ENCODE results near the gene GALNT2. TPM values are rescaled to one million over a fixed set of nuclear protein-coding genes. Genes with fewer than 3 reads are reported as not detected.
A peak's percentile ranks its signal among the peaks of the same experiment; 100 is the strongest.

Gene GALNT2
- total and polyA plus RNA-seq, 2 of the 13 experiments (the other 11 are each of a cell fraction or from before 2014, with no cell fraction given), result 39.3 to 39.6 TPM

DNA sequence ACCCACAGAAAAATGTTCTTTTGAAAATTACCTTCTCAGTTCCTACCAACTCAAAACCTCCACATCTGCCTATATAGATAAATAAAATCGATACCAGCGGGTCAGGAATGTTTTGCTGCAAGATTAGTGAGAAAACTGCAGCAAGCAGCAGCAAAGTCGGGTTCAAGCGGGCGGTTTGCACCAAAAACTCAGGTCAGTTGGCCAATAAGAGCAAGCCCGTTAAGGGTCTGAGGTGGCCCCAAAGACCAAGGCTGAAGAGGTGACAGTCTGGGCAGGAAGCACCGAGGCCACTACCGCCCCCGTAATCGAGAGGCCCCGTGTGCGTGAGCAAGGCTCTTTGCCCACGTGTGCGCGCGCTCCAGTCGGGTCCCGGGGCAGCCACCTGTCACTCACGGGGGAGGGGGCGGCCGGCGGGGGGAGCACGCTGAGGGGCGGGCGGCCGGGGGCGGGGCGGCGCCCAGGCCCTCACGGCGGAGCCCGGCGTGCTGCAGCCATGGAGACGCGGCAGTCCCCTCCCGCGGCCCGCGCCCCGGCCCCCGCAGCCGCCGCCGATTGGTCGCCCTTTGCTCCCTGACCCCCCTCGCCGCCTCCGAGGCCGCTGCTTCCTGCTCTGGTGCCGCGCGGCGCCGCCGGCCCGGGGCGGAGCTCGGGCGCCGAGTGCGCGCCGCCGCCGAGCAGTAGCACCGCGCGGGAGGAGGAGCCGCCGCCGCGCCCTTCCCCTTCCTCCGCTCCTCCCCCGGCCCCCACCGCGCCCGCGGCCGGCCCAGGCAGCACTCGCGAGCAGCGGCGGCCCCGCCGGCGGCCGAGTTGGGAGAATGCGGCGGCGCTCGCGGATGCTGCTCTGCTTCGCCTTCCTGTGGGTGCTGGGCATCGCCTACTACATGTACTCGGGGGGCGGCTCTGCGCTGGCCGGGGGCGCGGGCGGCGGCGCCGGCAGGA is at the start of gene GALNT2 (continued):
- TF ChIP-seq DMTF1 (CRISPR knock-in tag; IDR thresholded peaks at IDR 0.05), result no peak
- TF ChIP-seq POLR2AphosphoS2 (IDR thresholded peaks at IDR 0.05; ENCODE audit: low read depth, low read length), result no peak
- TF ChIP-seq CAMTA2 (CRISPR knock-in tag; IDR thresholded peaks at IDR 0.05; ENCODE audit: borderline replicate concordance), result no peak
- TF ChIP-seq MED8 (CRISPR knock-in tag; IDR thresholded peaks at IDR 0.05; ENCODE audit: insufficient replicate concordance), result no peak
- TF ChIP-seq ZMYM4 (CRISPR knock-in tag; IDR thresholded peaks at IDR 0.05), result peak; percentile 72; the same call in 1 of the 2 replicates
- TF ChIP-seq ZBTB21 (CRISPR knock-in tag; IDR thresholded peaks at IDR 0.05), result no peak
- peak; percentile 93 for TF ChIP-seq PATZ1 (CRISPR knock-in tag; IDR thresholded peaks at IDR 0.05)
- TF ChIP-seq MXD4 (CRISPR knock-in tag; IDR thresholded peaks at IDR 0.05), result peak; percentile 58; the same call in 1 of the 2 replicates
- peak; percentile 56; the same call in 1 of the 2 replicates for TF ChIP-seq CCDC6 (CRISPR knock-in tag; IDR thresholded peaks at IDR 0.05)
- 0 out of 2 replicates have a peak, but pooled peaks have one; percentile 22 for TF ChIP-seq SIN3A (IDR thresholded peaks at IDR 0.05; ENCODE audit: borderline replicate concordance, low read depth, low read length)
- TF ChIP-seq SATB2 (CRISPR knock-in tag; IDR thresholded peaks at IDR 0.05), result no peak
- peak; percentile 50; the same call in 1 of the 2 replicates for TF ChIP-seq THAP11 (CRISPR knock-in tag; IDR thresholded peaks at IDR 0.05)
- no peak for TF ChIP-seq NAIF1 (CRISPR knock-in tag; IDR thresholded peaks at IDR 0.05; ENCODE audit: borderline replicate concordance)
- no peak for TF ChIP-seq ZNF256 (CRISPR knock-in tag; conservative IDR thresholded peaks at IDR 0.05)
- no peak for TF ChIP-seq TSC22D2 (CRISPR knock-in tag; IDR thresholded peaks at IDR 0.05; ENCODE audit: borderline replicate concordance)
- TF ChIP-seq RFX1 (IDR thresholded peaks at IDR 0.05), result peak; percentile 44; the same call in 1 of the 2 replicates
- 0 out of 2 replicates have a peak, but pooled peaks have one; percentile 59 for TF ChIP-seq CBX2 (IDR thresholded peaks at IDR 0.05; ENCODE audit: low read depth, low read length)
- no peak for TF ChIP-seq CBX2 (CRISPR knock-in tag; IDR thresholded peaks at IDR 0.05; ENCODE audit: low read depth)
- no peak for TF ChIP-seq YY1 (IDR thresholded peaks at IDR 0.05; ENCODE audit: insufficient read depth, insufficient replicate concordance, low read depth, low read length)
- TF ChIP-seq, protein P1, sequence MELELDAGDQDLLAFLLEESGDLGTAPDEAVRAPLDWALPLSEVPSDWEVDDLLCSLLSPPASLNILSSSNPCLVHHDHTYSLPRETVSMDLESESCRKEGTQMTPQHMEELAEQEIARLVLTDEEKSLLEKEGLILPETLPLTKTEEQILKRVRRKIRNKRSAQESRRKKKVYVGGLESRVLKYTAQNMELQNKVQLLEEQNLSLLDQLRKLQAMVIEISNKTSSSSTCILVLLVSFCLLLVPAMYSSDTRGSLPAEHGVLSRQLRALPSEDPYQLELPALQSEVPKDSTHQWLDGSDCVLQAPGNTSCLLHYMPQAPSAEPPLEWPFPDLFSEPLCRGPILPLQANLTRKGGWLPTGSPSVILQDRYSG (CRISPR knock-in tag; IDR thresholded peaks at IDR 0.05), result 0 out of 2 replicates have a peak, but pooled peaks have one; percentile 79
- no peak for TF ChIP-seq SMC3 (IDR thresholded peaks at IDR 0.05; ENCODE audit: low read length)
- no peak for TF ChIP-seq RBM22 (optimal IDR thresholded peaks at IDR 0.05; ENCODE audit: low read length)
- TF ChIP-seq ZNF136 (CRISPR knock-in tag; IDR thresholded peaks at IDR 0.05; ENCODE audit: low read depth), result no peak
- 0 out of 2 replicates have a peak, but pooled peaks have one; percentile 2 for TF ChIP-seq ZNF563 (CRISPR knock-in tag; IDR thresholded peaks at IDR 0.05)
- no peak for TF ChIP-seq ZNF749 (CRISPR knock-in tag; IDR thresholded peaks at IDR 0.05; ENCODE audit: borderline replicate concordance)
- TF ChIP-seq ZNF343 (CRISPR knock-in tag; IDR thresholded peaks at IDR 0.05), result no peak

Measured in HepG2 (cell line).